Stimulated activated CD4-positive, alpha-beta T cell treated with anti-CD3 and anti-CD28 coated beads, TNF-alpha, amount 100 ng/mL, for 1 hour (primary cell): Measurements from ENCODE around the gene EPHB3.

ENCODE experiments used
- DNase-seq, 3 donors: peaks; one replicate each; pipeline ENCODE4 v3.0.0-alpha.2; 2020; ENCODE audit warnings: low read depth in 3 of 3, low spot score in 1 of 3

The EPHB3 gene

GRCh38 chr3:184543256-184543655 lies 18.3 kb upstream of the EPHB3 start:
- DNase-seq, result no peak

- DNase-seq, result peak; percentile 35 to 46 (median 46)
These were observed 17.6 kb upstream of the EPHB3 start for GRCh38 chr3:184543843-184544512.

GRCh38 chr3:184544513-184544861 lies 17.1 kb upstream of the EPHB3 start:
- DNase-seq, result no peak

GRCh38 chr3:184545769-184546168 lies 15.8 kb upstream of the EPHB3 start:
- DNase-seq, result no peak

DNA sequence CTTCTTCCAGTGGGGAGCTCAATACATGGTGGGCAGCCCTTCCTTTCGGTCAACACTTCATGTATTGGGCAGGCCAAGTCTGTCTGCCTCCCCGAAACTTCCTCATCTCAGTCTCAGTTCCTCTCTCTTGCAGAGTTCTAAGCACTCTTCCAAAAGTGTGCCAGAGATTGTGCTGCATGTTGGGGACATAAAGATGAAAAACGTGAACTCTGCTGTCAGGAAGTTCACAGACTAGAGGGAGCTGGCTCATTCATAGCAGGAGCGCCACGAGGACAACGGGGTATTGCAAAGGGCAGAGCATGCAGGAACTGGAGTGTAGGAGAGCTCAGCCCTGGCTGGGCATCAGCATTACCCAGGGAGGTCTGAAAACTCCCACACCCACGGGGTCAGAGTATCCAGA lies 15.3 kb upstream of the EPHB3 start:
- DNase-seq, result no peak

DNA sequence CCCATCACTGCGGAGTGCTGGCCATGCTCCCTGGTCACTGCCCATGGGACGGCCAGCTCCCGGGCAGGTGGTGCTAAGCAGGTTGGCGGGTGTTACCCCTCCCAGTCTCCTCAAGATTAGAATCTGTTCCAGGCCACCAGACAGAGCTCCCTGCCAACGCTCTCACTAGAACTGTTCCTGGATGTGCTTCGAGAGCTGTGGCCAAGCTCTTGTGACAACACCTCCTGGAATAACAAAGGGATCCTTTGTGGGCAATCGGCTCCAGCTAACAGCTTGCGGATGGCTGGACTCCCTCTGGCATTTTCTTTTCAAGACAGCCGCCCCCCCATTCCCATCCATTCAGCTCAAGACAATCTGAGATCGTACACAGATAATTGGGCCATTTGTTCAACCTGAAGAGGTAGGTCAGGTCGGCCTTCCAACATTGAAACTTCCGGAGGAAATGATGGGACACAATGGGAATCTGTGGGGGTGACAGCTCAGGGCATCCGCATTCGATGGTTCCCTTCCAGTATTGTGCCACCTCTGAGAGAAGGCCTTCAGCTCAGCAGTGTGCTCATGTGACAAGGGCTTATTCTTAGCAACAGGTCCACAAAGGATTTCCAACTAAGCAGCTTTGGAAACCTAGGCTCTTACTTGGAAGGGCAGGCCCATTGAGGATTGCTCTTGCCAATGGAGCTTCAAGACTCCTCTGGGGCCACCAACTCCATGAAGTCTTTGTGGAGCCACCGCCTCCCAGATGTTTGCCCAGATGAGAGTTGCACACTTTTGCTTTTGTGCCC lies 11.6 kb upstream of the EPHB3 start:
- no peak for DNase-seq

GRCh38 chr3:184551103-184551502 lies 10.5 kb upstream of the EPHB3 start:
- no peak for DNase-seq

- no peak for DNase-seq
These were observed 9.8 kb upstream of the EPHB3 start for GRCh38 chr3:184551614-184552256.

DNA sequence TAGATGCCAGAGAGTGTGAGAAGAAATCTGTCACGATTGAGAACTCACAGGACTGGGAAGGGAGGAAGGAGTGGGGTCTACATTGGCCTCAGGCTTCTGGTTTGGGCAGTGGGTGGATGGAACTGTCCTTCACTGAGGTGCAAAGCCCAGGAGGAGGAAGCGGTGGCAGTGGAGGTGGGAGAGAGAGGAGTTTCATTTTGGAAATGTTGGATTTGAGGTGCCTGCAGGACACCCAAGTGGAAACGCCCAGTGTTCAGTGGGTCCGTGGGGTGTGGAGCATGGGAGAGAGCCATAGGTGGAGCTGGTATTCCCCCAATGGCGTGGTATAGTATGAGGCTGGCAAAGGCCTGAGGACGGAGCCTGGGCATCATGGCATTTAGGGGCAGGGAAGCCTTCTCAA lies 9.3 kb upstream of the EPHB3 start:
- DNase-seq, result no peak

- no peak for DNase-seq
These were observed 8.7 kb upstream of the EPHB3 start for GRCh38 chr3:184552863-184553262.

- no peak for DNase-seq
These were observed 8.2 kb upstream of the EPHB3 start for GRCh38 chr3:184553385-184553784.

- no peak for DNase-seq
These were observed 7.1 kb upstream of the EPHB3 start for GRCh38 chr3:184554461-184554860.

- no peak for DNase-seq
These were observed 4.8 kb upstream of the EPHB3 start for GRCh38 chr3:184556582-184557347.

DNA sequence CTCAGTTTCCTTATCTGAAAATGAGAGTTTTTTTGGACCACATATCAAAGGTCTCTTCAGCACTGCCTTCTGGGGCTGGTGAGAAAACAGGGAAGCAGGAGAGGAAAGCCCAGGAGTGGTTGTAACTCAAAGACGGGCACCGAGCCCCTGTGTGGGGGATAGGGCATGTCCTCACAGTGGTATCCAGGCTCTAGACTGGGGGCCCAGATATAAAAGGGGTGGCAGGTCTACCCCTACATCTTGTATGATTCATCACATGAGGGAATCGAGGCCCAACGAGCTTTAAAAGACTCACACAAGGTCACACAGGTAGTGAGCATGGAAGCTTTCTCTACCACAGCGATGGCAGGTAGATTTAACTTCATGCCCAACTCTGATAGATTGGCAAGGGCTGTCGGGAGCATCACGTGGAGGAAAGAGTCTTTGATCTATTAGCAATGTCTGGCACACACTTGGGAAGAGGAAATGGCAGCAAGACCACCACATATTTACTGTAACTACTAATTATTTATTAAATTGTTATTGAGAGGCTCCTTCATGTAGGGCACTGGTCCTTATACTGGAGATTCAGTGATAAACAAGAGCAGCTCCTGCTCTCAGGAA lies 4.1 kb upstream of the EPHB3 start:
- no peak for DNase-seq

- DNase-seq, result no peak
These were observed 2.9 kb upstream of the EPHB3 start for GRCh38 chr3:184558726-184559125.

- DNase-seq, result no peak
These were observed 2.2 kb upstream of the EPHB3 start for GRCh38 chr3:184559336-184559735.

- DNase-seq, result no peak
These were observed 1.1 kb upstream of the EPHB3 start for GRCh38 chr3:184560531-184560930.

DNA sequence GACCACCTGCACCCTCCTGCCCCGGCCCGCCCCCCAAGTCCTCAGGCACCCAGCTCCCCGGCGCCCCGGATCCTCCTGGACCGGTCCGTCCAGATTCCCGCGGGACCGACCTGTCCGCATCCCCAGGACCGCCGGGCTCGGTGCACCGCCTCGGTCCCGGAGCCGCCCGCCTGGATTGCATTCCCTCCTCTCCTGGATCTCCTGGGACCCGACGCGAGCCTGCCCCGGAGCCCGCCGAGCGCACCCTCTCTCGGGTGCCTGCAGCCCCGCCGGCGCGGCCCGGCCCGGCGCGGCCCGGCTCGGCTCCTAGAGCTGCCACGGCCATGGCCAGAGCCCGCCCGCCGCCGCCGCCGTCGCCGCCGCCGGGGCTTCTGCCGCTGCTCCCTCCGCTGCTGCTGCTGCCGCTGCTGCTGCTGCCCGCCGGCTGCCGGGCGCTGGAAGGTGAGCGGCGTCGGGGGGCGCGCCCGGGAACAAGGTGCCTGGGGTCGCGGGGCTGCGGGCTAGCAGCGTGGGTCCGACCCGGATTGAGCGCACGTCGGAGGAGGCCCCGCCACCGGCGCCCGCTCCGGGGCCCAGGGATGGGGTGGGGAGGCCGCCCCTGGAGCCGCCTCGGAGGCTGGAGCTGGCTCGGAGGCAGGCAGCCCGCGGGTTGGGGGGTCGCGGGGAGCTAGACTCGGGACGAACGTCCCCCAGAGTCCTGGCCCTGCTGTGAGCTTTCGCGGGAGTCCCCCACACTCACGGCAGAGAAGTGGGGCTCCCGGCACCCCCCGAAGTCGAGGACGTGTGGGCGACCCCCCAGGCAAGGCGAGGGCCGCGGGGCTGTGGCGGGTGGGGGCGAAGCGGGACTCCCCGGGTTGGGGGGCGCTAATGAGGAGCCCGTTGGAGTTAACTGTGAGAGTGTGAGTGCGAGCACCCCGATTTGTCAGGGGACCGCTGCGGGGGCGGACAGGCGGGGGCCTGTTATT lies 610 bp downstream of the EPHB3 start:
- no peak for DNase-seq

- DNase-seq, result no peak
These were observed 1.4 kb downstream of the EPHB3 start for GRCh38 chr3:184562878-184563560.

- no peak for DNase-seq
These were observed 2.0 kb downstream of the EPHB3 start for GRCh38 chr3:184563561-184563925.
